C4-2B (cell line): ENCODE measurements around the gene LMAN2.

ENCODE experiments used
- ZFX ChIP-seq: fragments of 450-650 bp; IDR thresholded peaks from 2 replicates; pipeline ENCODE4 v1.6.1; 2017
- TF ChIP-seq, protein P1 (sequence below): fragments of 450-650 bp; conservative IDR thresholded peaks from 2 replicates; pipeline ENCODE4 v1.5.1; 2017; ENCODE audit warnings: mild to moderate bottlenecking

DNA sequence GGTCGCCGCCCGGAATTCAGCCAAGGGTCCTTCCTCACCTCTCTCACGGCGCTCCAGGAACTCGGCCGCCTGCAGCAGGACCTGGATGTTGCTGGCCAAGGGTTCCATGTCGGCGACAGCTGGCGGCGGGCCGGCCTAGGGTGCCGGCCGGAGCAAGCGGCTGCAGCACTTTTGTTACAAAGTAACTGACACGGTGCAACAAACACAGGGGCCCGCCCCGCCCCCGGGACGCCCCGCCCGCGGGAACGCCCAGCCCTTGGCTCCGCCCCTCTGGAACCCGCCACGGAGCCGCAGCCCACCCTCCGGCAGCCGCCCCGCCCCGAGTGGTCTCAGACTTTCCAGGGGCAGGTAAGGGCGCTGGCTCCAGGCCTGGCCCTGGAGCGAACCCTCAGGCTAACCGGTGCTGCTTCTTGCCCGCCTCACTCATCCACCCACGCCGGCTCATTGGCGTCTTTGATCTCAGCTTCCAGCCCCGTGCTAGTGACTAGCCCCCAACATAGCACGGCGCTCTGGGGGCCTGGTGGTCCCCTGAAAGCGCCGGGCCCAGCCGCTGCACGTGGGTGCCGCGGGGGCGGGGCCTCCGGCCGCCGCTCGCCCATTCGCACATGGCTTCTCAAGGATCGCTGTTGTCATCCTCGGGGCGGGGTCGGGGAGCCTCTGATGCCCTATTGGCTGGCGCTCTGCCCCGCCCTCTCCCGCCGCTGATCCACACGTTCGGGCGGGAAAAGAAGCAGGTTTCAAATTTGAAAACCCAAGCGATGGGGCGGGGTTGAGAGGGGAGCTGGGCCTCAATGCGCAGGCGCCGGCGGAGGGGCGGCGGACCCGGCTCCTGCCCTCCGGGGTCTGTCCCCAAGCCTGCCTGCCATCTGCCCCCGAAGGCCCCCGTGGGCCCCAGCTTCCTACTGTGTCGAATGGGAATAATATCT, 39.5 kb downstream of the LMAN2 start, which contains the start of gene MXD3:
- TF ChIP-seq, protein P1, sequence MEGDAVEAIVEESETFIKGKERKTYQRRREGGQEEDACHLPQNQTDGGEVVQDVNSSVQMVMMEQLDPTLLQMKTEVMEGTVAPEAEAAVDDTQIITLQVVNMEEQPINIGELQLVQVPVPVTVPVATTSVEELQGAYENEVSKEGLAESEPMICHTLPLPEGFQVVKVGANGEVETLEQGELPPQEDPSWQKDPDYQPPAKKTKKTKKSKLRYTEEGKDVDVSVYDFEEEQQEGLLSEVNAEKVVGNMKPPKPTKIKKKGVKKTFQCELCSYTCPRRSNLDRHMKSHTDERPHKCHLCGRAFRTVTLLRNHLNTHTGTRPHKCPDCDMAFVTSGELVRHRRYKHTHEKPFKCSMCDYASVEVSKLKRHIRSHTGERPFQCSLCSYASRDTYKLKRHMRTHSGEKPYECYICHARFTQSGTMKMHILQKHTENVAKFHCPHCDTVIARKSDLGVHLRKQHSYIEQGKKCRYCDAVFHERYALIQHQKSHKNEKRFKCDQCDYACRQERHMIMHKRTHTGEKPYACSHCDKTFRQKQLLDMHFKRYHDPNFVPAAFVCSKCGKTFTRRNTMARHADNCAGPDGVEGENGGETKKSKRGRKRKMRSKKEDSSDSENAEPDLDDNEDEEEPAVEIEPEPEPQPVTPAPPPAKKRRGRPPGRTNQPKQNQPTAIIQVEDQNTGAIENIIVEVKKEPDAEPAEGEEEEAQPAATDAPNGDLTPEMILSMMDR = no peak
- peak; percentile 60; the same call in 1 of the 2 replicates for TF ChIP-seq ZFX
